ENCODE data around the gene MAPT.

Gene MAPT

DNA sequence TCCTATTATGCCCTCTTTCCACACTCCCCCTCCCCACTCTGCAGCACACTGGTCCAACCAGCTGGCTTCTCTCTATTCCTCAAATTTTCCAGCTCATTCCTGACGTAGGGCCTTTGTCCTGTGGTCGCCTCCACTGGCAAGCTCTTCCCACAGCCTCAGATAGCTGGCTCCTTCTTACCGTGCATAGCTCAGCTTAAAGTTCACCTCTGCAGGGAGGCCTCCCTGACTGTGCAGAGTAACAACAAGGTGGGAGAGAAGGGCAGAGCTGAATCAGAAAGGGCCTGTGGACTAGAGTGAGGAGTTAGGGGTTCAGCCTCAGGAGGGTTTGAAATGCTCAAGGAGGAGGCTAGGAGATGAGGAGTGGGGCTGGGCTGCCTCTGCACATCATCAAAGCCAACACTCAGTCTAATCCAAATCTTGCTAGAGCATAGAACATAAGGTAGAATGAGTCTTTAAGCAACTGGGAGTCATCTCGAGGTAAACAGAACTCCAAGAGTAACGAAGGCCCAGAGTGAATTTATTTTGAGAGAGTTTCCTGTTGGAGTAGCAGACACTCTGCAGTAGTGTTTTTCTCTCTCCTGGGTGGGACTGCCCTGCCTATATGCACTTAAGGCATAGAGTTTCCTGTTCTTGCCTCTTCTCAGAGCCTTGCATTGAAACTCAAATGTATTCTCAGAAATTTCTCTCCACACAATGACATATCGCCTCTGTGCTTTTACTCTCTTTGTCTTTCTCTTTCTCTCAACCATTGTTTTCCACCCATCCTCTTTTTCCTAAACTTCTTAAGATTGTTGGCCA, 30.3 kb upstream of the MAPT start:
- DNase-seq: no peak

DNA sequence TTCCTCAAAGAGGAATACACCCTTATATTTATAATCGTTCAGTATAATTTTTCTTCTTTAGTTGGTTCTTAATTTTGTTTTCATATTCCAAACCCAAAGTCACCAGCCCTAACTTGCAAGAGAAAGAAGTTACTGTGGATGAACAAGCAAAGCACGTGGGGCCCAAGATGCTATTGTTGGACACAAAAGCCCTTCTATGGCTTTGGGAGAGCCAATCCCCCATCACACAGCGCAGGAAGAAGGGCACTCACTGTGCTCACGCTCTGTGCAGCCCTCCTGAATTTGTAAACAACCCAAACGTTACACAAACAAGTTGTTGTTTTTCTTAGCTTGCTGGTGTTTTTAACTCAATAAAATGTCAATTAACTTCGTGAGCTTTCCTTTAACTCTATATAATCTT, 27.2 kb upstream of the MAPT start:
- no peak for DNase-seq

DNA sequence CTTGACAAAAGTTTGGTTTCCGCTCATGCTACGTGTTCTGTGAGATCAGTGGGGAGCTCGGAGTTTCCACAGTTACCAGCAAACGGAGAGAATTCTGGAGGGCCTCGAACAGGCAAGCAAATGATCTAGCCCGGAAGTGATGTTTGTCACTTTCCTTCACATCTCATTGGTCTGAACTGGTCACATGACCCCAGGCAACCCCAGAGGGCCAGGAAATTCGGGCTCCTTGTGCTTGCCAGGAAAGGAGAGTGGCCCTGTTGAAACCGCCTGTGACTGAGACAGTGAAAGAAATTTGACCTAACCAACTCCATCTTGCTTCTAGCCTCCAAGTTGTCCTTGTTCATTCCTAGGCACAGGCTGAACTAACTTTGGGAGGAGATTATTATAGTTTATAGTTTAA, 26.7 kb upstream of the MAPT start:
- DNase-seq: no peak

DNA sequence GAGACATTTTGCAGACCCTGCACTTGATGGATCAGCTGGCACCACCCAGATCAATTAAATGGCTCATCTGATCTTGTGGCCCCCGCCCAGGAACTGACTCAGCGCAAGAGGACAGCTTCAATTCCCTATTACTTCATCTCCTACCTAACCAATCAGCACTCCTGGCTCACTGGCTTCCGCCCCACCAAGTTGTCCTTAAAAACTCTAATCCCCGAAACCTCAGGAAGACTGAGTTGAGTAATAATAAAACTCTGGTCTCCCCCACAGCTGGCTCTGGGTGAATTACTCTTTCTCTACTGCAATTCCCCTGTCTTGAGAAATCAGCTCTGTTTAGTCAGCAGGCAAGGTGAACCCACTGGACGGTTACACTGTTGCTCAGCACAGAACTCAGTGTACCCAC, 26.1 kb upstream of the MAPT start:
- no peak for DNase-seq

DNA sequence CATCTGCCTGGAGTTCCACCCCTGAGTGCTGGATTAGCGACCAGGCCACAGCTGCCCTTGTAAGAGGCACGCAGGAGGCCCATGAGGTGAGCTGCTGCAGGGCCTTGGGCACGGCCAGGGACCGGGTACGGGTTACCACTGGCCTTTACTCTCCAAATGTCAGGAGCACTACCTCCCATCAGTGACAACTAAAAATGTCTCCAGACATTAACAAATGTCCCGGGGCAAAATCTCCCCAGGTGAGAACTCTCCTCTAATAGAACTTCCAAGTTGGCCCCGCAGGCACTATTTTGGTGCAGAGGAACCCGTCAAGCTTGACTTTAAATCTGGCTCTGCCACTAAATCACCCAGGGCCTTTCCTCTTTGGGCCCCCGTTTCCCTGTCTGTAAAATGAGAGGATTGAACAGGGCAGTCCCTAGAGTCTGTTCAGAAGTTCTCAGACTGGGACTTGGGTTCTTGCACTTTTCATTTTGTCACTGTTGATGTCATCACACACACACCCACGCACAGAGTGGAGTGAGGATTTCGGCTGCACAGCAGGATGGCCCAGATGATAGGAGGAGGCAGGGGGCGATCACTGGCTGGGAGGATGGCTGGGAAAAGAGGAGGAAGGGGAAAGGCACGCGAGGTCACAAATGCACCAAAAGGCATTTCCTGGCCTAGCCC, 24.5 kb upstream of the MAPT start:
- no peak for DNase-seq

DNA sequence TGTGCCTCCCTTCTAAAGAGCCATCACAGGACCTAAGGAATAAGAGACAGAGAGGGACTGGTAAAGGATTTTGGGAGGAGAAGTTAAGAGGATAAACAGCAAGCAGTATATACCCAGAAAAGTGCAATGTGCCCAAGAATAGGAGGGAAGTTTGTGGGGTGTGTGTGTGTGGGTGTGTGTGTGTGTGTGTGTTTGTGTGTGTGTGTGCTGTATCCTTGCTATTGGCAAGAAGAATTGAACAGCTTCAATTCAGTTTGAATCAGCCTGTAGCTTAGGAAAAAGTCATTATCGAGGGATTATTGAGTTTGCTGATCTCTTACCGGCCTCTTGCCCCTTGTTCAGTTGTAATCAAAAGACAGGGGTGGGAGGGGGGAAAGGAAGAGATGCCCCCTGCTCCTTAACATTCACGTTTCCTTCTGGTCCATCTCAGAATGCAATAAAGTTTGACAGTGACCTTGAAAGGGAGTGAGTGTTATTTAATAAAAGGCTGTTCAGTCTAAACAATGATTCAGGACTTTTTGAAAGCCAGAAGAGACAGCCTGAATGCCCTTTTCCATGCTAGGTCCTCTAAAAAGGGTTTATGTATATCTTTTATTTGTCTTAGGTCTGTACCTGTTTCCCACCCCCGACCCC, 23.9 kb upstream of the MAPT start:
- DNase-seq: no peak

DNA sequence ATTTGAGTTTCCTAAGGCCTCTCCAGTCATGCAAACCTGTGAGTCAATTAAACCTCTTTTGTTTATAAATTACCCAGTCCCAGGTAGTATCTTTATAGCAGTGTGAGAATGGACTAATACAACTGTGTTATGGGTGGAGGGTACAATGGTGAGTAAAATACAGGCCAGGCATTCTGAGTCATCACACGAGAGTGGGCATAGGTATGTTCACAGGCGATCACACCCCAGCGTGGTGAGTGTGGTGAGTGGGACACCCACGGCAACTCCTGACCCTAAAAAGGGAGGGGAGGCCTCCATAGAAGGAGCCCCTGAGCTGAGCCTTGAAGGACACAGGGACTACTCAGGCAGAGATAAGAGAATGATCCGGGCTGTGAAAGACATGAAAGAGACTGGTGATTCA, 22.6 kb upstream of the MAPT start:
- no peak for DNase-seq

DNA sequence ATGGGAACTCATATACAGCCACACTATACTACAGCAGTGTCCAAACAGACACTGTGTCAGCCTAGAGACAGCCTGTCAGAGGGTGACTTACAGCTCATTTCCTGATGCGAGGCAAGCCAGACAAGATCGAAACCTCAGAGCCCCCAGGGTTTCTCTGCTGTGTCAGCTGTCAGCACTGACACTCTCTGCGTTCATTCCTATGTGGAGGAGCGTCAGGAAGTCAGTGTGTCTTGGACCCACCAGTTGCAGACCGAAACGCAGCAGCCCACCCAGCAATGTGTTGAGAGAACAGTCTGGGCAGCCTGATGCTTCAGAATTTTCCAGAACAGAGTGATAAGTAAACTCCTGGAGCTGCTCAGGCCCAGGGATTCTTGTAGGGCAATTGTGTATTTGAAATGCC, 20.6 kb upstream of the MAPT start:
- DNase-seq: no peak

DNA sequence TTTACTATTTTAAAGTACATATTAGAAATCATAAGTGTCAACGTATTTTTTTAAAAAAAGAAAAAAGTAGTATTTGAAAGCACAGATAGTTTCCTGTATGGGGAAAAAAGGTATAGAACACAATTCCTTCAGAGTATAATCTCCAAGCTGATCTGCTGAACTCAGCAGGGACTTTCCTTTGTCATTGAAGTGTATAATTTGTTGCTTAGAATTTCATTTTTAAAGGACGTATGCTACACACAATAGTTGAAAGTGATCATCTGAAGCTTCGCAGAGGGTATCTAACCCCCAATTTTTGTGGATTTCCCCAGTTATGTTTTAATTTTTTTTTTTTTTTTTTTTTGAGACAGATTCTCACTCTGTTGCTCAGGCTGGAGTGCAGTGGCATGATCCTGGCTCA, 20.2 kb upstream of the MAPT start:
- no peak for DNase-seq

DNA sequence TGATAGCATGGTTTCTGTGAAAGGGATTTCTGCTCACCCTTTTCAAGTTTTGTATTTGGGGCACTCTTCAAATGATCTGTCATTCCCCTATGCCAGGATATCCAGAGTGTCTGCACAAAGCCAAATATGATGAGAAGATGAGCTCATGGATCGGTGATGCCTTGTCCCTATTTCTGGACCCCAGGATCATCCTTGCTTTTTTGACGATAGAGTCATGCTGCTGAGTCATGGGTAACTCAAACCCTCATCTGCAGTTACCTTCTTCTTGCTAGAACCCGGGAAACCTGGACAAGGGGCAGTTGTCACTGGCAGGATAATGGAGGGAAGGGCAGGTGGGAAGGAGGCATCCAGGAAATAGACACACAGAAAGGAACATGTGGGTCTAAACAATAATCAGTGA, 17.8 kb upstream of the MAPT start:
- no peak for DNase-seq

DNA sequence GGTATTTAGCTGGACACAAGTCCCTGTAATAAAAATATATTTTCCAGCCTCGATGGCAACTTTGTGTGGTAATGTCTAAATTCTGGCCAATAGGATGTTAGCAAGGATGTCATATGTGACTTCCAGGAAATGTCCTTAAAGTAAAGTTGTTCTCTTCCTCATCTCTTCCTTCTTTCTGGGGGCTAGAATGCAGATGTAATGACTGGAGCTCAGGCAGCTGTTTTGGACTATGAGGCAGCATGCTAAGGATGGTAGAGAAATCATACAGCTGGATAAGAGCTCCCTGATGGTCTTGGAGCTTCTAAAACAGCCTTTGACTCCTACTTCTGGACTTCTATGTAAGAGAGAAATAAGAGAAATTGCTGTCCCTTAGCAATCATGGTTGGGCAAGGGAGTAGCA, 16.9 kb upstream of the MAPT start:
- no peak for DNase-seq

DNA sequence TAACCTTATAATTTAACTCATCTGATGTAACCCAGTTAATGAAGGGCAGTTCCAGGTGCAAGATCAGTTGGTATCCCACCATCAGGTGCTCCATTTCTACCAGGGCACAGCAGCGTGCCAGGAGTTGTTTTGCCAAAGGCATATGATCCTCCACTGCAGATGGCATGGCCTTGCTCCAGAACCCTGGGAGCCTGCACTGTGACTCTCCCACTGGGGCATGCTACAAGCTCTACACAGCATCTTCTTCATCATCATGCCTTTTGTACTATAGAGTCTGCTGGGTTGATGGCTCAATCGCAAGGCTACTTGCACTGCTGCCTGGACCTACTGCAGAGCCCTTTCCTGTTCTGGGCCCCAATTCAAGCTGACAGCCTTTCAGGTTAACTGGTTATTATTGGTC, 11.3 kb upstream of the MAPT start:
- no peak for DNase-seq

DNA sequence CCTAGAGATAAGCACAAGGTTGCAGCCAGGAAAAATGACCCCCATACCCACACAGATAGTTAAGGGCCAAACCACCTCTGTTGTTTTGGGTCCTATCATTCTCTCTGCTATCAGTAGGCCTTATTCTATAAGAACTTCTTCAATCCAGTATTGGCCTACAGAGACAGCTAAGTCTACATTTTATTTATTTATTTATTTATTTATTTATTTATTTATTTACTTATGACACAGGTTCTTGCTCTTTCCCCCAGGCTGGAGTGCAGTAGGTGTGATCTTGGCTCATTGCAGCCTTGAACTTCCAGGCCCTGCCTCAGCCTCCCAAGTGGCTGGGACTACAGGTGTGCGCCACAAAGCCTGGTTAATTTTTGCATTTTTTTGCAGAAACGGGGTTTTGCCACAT, 7.5 kb upstream of the MAPT start:
- no peak for DNase-seq

DNA sequence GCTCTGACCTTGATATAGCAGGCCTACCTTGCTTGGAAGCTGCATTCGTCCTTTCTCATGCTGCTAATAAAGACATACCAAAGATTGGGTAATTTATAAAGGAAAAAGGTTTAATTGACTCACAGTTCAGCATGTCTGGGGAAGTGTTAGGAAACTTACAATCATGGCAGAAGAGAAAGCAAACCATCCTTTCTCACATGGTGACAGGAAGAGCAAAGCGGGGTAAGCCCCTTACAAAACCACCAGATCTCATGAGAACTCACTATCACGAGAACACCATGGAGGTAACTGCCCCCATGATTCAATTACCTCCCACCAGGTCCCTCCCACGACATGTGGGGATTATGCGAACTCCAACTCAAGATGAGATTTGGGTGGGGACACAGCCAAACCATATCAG, 6.0 kb upstream of the MAPT start:
- no peak for DNase-seq

DNA sequence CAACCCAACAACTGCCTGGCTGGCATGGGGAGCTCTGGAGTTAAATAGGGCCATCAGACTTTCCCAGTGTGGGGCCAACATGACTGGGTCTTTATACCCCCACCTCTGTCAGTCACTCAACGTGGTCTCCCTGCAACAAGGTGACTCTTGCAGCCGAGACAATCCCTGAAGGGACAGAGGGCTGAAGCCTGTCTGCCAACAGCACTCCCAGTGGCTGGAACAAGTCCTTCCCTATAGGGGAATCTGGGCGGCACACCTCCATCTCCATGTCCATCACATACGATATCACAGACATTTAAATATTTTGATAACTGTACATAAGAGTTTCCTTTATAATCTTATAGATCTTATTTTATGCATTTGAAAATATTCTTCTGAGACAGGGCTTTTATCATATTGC, 4.8 kb upstream of the MAPT start:
- DNase-seq: peak in 1 of 2 experiments; percentile 27

DNA sequence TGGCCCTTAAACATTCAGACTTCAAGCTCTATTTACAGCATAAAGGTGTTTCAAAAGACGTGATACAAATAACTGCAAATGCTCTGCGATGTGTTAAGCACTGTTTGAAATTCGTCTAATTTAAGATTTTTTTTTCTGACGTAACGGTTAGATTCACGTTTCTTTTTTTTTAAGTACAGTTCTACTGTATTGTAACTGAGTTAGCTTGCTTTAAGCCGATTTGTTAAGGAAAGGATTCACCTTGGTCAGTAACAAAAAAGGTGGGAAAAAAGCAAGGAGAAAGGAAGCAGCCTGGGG, 681 bp upstream of the MAPT start:
- no peak for DNase-seq

DNA sequence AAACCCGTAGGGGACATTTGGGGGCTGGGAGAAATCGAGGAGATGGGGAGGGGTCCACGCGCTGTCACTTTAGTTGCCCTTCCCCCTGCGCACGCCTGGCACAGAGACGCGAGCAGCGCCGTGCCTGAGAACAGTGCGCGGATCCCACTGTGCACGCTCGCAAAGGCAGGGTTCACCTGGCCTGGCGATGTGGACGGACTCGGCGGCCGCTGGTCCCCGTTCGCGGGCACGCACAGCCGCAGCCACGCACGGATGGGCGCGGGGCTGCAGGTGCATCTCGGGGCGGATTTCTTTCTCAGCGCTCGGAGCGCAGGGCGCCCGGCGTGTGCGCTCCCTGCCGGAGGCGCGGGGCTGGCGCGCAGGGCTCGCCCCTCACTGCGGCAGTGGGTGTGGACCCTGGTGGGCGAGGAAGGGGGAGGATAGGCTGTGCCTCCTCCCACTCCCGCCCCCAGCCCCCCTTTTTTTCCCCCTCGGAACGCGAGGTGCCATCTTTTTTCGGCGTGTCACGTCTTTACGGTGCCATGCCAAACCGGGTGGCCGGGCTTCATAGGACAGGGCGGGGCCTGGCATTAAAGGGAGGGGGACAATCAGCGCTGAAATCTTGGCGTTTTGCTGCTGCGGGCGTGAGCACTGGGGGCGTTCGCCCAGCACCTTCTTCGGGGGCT, 1.1 kb downstream of the MAPT start:
- DNase-seq: peak; percentile 25 to 86

DNA sequence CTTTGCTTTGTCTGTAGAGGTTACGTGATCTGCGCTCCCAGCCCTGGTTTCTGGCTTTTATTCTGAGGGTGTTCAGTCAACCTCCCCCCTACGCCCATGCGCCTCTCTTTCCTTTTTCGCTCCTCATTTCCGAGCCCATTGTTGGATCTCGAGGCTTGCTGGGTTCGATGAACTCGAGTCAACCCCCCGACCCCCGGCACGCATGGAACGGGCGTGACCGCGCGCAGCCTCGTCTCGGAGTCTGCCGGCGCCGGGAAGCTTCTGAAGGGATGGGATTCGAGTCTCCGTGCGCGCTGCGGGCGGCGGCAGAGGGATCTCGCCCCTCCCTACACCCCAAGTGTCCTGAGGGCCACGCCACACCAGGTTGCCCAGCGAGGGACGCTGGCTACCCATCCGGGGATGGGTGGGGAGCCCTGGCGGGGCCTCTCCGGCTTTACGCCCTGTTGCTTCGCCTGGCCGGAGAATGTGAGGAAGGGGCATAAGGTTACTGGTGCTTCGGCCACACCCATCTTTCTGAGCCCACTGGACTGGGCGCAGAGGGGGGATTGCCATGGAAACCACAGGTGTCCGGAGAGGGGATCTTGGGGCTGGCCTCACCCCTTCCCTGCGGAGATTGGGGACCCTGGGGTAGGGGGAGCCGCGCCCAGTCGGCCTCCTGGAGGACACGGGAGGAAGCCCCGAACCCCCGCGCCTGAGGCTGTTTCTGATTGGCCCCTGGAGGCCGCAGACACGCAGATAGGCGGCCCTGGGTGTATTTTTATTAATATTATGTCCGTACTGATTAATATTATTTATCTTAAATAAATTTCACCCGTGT, 1.8 kb downstream of the MAPT start:
- DNase-seq: peak; percentile 21 to 62

DNA sequence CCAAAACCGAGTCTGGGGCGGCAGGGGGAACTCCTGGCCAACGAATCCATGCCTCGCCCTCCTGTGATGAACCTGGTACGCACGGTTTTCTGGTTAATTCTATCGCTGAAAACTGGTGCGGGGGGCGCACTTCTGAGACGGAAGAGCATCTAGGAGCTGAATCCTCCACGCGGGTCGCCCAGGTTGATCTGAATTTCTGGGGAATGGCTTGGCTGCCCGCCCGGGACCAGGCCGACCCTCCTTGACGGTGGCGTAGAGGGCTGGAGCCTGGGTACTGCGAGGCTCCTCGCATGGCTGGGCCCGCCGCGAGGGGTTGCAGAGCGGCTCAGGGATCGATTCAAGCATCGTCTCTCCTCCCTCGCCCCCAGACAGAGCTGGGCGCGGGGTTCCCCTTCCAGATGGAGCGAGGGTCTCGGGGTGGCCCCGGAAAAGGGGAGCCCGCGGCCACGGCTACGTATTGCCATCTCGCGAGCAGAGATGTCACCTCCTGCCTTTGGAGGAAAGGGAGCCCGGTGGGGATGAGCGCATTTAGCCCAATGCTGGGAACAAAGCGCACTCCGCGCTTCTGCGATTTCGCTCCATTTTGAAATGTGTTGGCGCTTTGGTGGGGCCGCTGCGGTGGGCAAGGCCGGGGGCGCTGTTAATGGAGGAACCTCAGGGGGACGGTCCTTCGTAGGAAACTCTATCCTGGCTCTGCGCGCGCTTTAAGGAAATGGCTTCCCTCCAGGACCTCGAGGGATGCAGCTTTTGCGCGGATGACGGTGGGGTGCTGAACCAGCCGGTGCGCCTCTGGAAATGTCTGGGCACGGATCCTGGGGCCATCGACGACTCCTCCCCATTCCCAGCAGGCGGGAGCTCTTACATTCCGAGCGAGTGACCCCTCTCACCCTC, 2.7 kb downstream of the MAPT start:
- DNase-seq: peak in 1 of 2 experiments; percentile 27

DNA sequence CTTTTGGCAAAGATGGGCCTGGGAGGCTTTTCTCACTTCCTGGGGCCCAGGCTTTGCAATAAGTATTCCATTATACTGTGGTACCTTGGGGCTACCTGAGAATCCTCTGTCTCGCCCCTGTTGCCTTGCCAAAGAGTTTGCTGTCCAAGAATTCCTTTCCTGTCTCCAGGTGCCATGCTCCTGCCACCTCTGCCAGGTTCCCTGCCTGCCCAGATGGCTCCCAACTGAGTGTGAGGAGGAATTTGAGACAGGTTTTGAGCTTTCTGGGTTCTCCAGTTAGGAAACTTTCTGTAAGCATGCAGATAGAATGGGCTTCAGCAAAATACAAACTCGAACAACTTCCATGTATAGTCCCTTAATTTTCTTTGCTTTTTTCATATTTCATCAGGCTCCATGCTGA, 5.8 kb downstream of the MAPT start:
- no peak for DNase-seq

DNA sequence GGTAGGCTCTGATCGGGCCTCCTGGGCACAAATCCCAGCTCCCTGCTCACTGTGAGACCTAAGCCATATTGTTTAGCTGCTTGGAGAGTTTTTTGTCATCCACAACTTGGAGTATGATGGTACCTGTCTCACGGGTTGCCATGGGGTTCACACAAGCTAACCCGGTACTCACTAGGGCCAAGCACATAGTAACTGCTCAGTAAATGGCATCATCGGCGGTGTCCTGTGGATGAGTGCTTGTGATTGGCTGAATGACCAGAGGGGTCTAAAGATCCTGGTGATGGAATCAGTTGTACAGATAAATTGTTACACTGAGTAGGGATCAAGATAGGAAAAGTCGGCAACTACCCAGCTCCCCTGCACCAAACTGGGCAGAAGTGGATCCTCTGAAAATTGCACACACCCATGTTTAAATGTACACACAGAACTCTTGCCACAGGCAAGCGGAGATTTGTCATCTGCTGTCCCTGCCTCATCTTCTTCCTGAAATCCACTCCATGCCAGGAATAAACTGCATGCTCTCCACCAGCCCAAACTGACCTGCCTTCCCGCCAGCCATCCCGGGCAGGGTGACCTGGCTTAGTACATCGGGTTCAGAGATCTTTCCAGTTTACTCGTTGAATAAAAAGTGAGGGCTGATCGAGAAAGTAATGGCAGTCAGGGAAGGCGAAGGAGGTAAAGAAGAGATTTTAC, 6.5 kb downstream of the MAPT start:
- DNase-seq: no peak

All from NCI-H526 (cell line).